LHCN-M2 (cell line): Measurements from ENCODE around the gene ING1. TPM values are rescaled to one million over a fixed set of nuclear protein-coding genes. Genes with fewer than 3 reads are reported as not detected.
"Not testable (repeated sequence)": the region's sequence is repeated elsewhere in the genome, so short reads cannot be mapped to it uniquely, and the experiment has no call there.

Experiments
- DNase-seq: peaks from one replicate; pipeline ENCODE4 v3.0.0-alpha.2; 2012; ENCODE audit warnings: low read depth
- total RNA-seq: library from RNA; depleted of rRNA; stranded (reverse); fragments of >200 nt; gene quantifications from 2 replicates; pipeline ENCODE4 v1.2.3, GENCODE V29; 2014

Gene ING1
- total RNA-seq, 1 experiment from 2014 or later, result 14.8 TPM

DNA sequence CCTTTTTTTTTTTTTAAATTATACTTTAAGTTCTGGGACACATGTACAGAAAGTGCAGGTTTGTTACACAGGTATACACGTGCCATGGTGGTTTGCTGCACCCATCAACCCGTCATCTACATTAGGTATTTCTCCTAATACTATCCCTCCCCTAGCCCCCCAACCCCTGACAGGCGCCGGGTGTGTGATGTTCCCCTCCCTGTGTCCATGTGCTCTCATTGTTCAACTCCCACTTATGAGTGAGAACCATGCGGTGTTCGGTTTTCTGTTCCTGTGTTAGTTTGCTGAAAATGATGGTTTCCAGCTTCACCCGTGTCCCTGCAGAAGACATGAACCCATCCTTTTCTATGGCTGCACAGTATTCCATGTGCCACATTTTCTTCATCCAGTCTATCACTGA, 17.7 kb upstream of the ING1 start:
- DNase-seq, result not testable (repeated sequence)

DNA sequence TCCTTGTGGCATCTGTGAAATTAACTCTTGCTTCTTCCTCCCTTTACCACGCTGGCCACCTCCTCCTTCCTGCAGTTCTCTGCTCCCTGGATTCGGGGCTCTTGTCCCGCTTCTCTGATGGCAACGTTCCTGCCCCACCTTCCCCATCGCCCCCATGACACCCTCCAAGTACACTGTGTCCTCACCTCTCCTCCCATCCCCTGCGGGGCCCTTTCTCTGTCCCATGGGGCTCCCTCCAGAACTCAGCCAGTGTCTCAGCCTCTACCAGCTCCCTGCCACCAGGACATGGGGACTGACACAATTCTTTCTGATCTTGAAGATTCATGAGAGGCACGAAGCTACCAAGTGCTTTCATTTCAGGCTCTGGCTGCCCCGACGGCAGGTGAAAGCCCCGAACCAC, 16.7 kb upstream of the ING1 start:
- no peak for DNase-seq

DNA sequence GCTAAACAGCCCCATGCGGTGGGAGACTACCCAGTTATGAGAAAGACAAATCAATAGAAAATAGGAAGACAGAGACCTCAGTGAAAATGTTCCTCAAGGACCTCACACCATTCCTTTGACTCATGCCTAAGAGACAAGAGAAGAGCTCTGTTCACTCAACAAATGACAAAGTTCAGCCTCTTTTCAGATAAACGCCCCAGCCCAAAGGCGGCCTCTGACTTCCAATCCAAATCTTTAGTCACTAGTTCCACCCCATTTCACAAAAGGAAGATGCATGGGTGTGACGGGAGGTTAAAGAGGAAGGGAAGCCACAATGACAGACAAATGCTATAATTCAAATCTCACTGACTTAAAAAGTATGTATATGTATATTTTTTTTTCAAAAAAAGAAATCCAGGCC, 15.7 kb upstream of the ING1 start:
- no peak for DNase-seq

DNA sequence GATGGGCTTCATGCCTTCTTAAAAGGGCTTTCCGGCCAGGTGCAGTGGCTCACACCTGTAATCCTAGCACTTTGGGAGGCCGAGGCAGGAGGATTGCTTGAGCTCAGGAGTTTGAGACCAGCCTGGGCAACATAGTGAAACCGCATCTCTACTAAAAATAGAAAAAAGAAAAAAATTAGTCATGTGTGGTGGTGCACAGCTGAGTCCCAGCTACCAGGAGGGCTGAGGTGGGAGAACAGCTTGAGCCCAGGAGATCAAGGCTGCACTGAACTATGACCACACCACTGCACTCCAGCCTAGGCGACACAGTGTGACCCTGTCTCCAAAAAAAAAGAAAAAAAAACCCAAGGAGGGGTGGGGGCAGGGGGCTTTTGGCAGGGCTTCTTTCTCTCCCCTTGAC, 14.8 kb upstream of the ING1 start:
- DNase-seq, result no peak

DNA sequence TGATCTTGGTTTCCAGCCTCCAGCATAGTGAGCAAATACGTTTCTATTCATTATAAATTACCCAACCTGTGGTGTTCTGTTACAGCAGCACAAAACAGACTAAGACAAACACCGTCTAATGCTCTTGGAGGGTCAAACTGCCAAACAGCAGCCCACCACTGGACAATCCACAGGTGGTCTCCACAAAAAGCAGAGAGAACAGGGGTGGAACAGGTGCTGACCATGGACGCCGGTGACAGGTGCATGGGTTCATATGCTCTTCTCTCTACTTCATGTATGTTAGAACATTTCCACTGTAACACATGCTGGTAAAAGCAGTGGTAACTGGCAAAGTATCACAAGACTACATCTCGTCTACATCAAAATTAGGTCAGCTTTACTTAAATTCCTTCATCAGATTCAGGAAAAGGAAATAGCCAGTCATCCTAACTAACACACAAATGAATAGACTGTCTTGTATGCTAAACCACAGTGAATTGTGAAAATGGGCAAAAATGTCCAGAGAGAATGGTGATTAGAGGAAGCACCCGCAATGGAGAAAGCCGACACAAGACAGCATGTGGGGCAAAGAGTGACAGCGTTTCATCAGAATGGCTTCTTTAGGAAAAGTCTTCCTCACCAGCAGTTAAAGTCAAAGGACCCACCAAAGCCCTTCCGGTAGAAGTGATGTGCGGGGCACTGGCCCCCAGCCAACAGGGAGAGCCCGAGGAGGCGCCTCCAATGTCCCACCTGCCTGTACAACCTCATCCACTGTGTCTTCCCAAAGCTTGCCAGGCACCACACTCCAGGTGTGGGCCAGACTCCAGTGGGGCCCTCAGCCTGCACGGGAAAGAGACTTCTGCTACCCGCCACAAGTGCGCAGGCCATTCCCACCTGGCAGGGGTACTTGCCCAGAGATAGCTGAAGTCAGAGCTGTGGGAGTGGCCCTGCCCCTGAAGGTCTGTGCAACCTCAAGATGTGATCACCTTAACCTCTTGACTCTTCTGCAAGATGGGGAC, 14.1 kb upstream of the ING1 start:
- DNase-seq, result no peak

DNA sequence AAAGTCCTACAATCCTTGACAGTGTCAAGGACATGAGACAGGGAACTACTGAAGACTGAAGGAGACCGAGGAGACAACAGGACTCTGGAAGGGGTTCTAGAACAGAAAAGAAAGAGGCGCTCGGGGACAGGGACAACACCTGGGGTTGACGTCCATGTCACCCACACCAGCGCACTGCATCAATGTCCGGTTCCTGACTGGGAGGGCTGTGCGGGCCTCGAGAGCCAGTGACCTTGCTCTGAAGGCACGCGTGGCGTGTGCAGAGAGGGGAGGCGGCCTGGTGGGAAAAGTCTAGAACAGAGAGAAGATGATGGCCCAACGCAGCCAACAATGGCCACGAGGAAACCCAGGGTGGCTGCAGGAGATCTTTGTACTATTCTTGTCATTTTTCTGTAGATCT, 13.3 kb upstream of the ING1 start:
- DNase-seq, result no peak

DNA sequence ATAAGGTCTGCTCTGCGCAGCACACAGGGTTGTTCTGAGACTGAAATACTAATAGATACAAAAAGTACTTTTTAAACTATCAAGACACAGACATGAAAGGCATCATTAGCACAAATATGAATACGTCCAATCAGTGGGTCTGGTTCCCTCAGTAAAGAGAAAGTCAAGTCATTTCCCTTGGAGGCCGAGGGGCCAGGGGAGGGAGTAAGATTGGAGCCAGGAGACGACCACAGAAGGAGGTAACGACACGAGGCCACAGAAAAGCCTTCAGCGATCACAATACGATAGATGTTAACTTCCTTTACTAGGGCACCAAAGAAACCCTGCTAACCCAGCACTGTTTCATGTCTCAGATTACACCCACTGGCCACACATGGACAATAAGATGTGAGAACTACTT, 12.9 kb upstream of the ING1 start:
- DNase-seq, result no peak

DNA sequence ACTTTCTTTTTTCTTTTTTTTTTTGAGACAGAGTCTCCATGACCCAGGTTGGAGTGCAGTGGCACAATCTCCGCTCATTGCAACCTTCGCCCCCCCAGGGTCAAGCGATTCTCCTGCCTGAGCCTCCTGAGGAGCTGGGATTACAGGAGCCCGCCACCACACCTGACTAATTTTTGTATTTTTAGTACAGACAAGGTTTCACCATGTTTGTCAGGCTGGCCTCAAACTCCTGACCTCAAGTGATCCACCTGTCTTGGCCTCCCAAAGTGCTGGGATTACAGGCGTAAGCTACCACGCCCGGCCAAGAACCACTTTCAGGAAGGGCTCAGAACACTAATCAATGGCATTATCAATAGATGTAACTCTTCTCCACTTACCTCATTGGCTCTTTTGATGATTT, 12.4 kb upstream of the ING1 start:
- DNase-seq, result not testable (repeated sequence)

DNA sequence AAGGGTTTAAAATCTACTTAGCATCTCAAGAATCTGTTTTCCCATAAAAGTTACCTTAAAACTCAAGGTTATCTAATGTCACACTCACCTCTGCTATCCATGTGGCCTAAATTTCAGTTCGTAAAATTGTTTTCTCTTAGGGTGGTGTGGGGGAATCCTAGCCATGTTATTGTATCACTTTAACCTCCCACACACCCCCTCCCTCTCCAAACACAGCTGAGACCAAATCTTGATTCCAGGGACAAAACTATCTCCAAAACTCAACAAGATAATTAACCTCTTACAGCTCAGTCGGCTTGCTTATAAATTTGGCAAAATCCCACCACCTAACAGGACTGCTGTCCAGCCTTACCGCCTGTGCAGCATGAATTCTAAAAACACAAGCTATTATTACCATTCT, 11.4 kb upstream of the ING1 start:
- DNase-seq, result no peak

DNA sequence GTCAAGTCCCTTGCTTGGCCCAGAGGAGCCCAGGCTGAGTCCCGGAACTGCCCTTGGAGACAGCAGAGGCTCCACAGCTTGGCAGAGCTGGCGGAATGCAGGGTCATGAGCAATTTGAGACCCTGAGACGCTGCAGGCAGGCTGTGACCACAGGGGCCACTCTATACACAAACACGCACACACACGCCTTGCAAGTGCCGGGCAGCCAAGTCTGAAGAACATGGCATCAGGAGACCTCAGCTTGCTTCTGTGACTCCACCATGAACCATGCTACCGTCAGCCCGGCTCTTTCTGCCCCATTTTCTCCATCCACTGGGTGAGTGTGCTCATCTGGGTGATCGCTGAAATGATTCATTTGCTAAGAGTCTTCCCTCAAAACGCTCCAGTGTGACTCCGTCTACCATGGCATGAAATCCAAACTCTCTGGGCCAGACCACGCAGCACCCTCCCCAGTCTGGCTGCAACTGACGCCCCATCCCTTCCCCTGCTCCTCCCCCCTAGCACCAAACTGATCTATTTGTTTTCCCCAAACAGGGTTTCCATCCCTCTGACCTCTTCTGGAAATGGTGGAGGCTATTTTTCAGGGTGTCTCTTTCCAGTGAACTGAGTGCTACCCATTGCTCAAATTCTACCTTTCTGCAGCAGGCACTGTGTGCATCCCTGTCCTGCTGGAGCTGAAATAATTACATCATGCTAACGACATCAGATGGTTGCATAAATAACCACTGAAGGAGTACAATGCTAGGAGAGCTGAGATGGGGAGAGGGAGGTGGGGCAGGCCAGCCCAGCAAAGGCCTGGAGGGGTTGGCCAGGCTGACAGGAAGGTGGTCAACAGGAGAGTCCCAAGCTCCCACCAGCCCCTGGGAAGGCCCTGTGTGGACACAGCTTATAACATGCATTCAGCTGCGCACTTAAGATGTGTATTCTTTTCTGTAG, 10.6 kb upstream of the ING1 start:
- DNase-seq, result peak; percentile 55

DNA sequence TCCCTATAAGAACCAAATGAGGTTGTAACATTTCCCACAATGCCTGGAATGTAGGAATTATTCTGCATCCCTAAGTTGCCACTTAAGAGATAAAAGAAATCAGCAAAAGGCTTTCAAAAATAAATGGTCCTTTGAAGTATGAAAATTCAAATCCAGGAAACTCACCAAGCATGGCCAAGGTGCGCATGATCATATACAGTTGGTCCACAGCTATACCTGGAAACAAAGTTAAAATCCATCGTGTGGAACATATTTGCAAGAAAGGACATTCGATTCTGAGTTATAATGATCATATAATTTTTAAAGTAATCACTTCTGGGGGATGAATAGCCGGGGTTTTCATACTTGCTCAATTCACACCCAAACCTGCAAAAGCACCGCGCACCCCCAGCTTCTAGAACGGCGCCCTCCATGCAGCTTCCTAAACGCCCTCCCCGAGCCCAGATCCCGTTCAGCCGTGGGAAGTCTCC, 8.1 kb upstream of the ING1 start:
- DNase-seq, result no peak

DNA sequence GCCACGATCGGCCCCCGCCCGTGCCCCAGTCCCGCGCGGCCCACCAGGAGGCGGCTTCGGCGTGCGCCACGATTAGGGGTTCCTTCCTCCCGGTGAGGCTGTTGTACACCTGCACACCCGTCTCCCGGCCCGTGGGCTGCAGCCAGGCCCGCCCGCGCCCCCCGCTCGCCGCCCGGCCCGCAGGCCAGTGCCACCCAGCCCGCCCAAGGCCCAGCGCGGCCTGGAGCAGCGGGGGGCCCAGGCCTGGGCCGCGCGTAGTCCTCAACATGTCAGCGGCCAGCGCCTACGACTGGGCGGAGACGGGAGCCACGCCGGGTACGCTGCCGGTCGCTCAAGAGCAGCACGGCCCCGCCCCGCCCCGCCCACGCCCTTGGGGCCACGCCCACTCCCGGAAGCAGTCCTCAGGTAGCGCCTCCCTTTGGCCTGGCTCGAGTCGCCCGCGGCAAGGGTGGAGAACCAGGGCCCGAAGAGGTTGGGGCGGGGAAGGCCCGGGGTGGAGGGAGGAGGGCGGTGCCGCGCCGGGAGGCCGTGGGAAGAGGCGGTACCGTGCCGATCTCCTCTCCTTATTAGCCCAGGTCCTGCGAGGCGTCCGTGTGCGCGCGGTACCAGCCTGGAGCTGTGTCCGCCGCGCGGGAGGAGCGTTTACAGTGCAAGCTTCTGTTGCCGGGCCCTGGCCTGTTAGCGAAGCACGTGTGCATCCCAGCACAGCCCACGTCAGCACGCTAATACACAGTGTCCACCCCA, 7.5 kb upstream of the ING1 start, which contains the start of gene CARS2:
Gene CARS2 (minus strand): TSS at position 291 of the 744 bp plus-strand sequence. CDS start 23 bp downstream, at position 268.
- peak; percentile 95 for DNase-seq

DNA sequence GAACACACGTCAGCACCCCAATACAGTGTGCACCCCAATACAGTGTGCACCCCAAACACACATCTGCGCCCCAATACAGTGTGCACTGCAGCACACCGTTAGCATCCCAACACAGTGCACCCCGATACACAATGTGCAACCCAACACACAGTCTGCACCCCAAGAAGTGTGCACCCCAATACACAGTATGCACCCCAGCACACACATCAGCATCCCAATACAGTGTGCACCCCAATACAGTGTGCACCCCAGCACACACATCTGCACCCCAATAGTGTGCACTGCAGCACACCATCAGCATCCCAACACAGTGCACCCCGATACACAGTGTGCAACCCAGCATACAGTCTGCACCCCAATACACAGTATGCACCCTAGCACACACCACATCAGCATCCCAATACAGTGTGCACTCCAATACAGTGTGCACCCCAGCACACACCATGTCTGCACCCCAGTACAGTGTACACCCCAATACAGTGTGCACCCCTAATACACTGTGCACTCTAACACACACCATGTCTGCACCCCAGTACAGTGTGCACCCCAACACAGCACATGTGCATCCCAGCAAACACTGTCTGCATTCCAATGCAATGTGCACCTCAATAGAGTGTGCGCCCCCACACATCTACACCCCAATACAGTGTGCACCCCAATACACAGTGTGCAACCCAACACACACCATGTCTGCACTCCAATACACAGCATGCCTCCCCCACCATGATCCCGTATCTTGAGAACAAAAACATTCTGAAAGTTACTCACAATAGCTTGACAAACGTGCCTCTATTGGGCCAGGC, 6.7 kb upstream of the ING1 start:
- no peak for DNase-seq

DNA sequence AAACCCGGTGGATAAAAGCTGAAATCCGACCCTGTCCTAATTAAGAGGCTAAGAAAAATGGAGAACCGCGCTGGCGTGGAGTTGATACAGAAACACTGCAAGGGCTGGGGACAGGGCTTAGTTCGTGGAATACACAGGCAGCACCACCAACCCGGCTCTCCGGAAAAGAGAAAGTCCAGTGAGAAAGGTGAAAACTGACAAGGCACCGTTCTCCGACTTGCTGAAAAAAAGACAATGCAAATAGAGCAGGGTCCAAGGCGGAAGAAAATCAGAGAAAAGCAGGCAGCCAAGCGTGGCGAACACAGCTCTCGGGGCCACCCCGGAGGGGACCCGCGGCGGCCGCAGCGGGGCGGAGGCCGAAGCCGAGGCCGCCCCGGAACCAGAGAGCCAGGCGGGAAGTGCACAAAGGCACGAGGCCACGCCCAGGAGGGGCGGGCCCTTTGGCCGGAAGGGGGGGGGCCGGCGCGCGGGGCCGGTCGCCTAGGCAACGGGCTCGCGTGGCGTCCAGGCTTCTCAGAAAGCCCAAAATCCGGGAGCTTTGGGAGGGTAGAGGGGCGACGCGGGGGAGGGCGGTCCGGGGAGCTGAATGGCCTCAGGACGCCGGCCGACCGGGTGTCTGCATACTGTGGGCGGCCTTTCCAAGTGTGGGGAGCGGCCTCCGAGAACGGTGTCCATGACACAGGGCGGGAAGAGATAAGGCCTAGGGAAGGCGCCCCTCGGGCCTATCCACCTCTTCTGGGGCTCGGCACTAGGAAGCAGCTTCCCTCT, 1.2 kb upstream of the ING1 start:
- DNase-seq, result peak; percentile 85

DNA sequence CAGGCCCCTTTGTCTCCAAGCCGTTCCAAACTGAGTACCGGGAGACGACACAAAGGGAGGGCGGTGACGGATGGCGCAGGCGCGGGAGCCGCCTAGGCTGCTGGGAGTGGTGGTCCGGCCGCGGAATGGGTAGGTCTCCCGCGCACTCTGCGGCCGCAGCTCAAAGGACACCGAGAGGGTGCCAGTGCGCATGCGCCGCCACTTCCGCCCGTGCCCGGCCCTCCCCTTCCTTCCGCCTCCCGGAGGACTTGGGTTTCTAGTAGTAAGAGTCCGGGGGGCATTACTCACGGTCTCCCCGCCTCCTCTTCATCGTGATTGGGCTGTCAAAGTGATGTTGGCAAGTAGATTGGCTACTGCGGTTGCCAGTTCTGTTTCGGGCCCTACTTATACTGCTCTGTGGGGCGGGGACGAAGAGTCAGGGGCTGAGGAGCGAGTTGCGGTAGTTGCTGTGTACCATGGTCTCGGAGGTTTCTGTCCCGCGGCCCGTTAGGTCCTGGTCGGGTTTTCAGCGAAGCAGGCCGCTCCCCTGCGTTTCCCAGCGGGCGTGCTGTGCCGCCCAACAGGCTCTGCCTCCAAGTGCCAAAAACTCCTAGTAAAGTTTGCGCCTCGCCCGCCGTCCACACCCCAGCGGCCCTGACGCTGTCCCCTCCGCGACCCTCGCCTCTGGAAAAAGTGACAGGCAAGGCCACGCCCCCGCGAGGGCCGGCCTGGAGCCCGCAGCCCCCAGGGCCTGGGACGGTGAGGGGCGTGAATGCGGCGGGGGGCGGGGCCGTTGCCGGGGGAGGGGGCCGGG, 455 bp upstream of the ING1 start:
- peak; percentile 100 for DNase-seq

DNA sequence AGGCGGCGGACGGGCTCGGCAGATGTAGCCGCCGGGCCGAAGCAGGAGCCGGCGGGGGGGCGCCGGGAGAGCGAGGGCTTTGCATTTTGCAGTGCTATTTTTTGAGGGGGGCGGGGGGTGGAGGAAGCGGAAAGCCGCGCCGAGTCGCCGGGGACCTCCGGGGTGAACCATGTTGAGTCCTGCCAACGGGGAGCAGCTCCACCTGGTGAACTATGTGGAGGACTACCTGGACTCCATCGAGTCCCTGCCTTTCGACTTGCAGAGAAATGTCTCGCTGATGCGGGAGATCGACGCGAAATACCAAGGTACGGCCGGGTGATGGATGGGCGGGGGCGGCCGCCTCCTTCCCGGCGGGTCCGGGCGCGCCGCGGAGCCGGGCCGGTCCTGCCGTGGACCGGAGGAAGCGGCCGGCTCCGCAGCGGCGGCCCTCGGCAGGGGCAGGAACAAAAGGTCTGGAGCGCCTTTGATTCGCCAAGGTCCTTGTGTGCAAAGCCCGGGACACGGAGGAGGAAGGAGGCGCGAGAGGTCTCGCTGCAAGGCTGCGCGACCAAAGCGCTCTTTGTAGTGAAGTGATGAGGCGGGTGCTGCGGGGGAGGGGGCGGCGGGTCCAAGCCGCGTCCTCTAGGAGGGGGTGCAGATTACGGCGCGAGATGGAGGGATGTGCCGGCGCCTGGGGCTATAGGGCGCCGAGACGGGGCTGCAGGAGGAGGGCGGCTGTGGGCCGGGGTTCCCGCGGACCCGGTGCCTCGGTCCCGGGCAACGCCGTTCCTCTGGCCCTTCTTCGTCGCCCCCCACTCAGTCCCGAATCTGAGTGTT, 689 bp downstream of the ING1 start:
- DNase-seq, result peak; percentile 31

DNA sequence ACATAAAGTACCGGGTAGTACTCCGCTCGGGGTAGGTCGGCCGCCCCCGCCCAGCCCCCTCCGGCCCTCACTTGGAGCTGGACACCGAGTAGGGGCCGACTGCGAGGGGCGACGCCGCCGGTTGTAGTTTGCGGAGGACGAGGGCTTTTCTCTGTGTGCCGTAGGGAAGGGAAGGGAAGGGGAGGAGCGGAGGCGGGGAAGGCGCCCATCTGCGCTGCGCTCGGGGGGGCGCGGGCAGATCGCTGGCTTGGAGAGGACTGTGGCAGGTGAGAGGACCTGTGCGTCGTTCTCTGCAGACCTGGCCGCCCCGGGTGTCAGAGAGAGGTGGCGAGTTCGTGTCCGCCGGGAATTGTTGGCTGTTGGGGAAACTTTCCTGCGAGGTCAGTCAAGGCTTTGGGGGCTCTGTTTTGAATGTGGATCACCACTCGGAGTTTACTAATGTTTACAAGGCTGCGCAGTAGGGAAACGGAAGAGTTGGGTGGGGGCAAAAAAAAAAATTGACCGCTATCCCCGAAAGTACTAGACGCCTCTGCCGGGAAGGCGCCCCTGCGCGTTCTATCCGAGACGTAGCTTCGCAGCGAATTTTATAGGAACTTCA, 1.4 kb downstream of the ING1 start:
- DNase-seq, result peak; percentile 31
